Measurements from ENCODE around the gene MGAT1.
"Not testable (repeated sequence)": the region's sequence is repeated elsewhere in the genome, so short reads cannot be mapped to it uniquely, and the experiment has no call there.

MGAT1 gene

DNA sequence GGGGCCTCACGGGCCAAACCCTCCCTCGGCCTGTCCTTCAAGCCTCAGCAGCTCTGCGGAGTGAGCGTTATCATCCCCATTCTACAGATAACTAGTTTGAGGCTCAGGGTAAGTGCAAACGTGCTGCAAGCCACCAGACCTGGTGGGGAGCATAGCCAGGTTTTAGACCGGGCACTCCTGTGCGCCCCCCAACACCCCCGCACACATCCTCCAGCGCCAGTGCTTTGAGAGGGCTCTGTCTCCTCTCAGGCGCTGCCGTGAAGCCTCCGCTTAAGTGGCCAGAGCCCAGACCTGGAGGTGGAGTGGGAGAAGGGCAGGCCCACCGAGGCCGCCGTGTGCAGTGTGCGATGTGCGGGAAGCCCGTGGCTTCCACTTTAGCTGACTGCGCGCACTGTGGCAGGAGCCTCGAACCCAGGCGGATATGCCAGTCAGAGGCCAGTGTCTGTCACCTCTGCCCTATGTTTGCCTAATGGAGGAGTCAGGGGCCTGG is 1.6 kb upstream of the MGAT1 start:
- no peak for DNase-seq (ENCODE audit: low read depth)

DNA sequence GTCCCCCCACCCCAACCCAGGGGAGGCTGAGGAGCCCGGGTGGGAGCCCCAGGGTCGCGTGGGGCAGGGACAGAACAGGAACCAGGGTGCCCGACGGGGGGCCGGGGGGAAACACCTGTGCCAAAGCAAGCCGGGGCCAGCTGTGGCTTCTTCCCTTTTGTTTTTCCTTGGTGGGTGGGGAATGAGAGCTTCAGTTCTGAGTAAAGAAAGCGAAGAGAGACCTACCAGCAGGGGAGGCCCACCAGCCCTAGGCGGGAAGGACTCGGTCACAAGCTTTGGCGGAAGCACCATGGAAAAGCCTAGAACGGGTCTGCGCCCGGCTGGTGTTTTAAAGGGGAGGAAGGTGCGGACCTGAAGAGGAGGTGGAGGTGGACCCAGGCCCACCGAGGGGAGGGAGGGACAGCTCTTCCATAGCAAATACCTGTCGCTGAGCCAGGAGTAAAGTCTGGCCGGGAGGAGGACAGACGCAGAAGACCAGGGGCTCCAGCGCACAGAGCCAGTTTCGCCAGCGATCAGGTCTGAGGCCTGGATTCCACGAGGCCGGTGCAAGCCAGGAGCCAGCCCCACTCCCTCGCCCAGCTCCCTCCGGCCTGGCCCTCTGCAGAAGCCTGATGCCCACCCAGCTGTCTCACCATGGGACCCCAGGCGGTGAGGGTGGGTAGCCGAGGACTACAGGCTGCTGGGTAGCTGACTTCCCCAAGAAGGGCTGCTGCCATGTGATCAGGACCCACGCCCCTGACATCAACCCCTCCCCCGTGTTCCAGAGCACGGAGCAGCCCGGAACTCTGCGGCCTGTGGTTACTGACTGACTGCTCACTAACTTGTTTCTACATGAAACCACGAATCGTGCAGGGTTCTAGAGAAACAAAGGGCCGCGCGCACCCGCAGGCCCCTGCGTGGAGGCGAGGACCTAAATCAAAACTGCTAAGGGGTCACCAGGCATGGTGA is 849 bp upstream of the MGAT1 start:
- DNase-seq (ENCODE audit: low read depth): peak; percentile 76

DNA sequence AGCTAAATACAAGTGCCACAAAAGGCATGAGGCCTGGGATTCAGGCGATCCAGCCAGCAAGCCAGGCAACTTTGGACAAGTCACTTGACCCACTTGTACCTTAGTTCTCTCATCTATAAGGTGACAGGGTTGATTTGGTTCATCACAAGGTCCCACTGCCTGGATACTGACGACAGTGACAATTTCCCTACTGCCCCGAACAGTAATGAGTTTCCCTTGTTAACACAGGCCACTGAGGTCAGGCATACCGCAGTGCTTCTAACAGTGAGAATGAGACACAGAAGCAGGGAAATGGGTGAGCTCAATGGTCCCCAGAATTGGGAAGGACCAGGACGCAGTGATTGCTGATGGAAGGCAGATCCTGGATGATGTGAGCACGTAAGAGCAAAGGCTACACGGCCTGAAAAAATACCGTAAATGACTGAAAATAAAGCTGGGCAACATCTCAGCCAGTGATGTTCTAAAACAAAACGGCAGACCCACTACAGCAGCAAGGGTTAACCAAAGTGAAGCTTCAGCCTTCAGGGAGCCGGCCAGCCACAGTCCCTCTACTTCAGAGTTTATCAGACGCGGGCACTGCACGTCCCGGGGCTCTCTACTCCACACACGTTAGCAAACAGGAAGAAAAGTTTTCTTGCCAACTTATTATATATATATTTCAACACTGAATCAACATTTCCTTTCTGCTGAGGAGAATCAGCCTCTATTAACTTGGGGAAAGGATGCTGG is 846 bp downstream of the MGAT1 start:
- DNase-seq (ENCODE audit: low read depth): no peak

DNA sequence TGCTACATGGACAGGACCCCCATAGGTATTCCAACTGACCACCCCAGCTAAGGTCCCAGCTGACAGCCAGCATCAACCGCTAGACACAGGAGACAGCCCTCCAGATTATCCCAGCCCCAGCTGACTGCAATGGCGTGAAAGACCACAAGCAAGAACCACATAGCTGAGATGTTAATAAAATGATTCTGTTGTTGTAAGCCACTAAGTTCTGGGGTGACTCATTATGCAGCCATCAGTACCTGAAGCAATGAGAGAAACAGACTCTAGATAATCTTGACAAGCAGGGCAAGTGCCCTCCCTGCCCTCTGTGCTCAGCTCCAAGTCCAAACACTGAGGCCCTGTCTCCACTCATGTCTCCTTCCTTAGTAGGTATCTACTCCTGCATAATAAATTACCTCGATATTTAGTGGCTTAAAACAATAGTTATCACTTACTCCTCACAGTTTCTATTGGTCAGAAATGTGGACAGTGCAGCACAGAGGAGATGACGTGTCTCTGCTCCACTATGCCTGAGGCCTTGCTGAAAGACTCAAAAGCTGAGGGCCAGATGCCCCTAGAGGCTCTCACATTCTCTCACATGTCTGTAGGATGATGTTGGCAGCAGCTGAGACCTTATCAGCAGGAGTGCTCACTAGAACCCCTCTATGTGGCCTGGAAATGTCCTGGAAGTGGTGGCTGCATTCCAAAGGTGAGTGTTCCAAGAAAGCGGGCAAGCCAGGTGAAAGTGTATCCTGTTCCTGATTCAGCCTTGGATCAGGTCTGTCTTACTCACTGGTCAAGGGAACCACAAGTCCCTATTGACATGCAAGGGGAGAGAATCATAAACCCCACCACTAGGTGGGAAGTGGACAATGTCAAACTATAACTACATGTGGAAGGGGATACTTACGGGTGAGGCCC is 2.5 kb downstream of the MGAT1 start:
- DNase-seq (ENCODE audit: low read depth): no peak

DNA sequence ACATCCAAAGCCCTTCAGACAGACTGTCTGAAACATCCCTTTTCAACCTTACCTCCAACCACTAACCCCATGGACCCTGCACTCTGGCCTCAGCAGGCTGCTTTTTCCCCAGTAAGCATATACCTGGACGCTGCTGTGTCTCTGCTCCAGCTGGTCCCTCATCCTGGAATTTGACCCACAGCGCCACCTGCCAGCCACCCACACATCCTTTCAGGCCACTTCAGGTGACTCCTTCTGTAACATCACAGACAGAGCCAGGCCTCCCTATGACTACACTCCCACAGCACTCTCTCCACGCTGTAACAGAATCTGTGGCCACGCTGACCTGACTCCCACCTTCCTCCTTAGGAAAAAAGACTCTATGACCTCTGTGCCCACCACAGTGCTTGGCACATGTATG is 3.4 kb downstream of the MGAT1 start:
- DNase-seq (ENCODE audit: low read depth): no peak

DNA sequence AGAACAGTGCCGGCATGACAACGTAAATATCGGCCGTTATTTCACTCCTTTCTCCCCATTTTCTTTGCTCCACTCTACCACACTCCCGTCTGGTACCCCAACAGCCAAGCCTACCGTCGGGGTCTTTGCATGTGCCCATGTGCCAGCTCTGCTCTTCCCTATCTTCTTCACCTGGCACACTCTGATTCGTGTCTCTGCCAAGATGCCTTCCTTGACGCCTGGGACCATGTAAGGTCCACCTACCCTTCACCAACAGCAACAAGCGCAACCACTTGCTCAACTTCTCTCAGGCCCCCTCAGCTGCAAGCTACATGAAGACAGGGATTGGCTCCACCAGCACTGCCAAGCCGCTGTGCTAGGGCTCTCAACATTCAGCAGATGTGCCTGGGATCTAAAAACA is 4.4 kb downstream of the MGAT1 start:
- DNase-seq (ENCODE audit: low read depth): no peak

DNA sequence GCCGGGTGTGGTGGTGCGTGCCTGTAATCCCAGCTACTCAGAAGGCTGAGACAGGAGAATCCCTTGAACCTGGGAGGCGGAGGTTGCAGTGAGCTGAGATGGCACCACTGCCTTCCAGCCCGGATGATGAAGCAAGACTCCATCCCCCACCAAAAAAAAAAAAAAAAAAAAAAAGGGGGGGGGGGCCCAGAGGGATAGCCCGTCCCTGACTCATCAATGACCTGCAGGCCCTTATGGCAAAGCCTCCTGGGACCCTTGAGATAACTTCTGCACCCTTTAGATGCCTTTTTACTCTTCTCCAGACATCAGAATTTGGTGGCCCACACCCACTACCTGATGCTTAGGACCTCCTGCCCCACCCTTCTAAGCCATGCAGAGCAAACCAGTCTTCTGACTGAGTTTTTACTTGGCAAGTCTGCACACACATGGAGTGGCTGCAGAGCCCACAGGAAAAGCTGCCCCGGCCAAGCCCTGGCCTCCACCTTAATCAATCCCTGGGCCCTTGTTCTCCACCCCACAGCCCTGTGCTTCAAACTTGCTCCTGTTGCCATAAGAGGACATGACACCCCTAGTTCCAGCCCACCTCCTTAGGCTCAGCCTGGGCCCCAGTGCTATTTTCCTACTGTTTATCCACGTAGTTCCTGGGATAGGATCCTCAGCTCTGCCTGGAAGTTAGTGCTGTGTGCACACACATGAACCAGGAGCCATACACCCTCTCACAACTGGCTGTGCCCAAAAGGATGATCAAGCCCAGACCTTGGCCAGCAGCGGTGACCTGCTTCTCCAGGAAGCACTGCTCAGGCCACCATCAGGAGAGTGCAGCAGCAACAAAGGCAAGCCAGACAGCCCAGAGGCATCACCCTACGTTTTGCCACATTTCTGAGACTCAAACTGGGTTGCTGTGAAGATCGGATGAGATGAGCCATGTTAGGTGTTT is 5.1 kb downstream of the MGAT1 start:
- DNase-seq (ENCODE audit: low read depth): no peak

DNA sequence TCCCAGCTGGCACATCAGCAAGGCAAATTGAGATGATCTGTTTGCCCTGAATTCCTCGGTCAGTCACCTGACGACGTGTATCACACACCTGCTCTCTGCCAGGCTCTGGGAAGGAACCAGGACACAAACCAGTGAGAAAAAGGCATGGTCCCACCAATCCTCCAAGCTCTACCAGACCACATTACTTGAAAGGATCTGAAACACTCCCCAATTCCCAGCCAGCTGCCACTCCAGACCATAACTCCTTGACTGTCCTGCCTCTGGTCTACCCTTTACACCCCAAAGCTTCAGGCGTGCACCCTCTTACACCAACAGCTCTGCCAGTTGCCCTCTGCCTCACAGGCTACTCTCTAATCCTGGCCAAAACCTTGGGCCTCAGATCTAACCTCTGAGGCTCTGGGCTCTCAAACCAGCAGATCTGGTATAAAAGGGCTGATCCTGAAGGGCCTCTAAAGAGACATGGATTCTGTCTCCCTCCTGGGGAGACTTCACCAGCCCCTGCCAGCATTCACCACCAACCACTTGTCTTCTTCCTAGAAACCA is 6.8 kb downstream of the MGAT1 start:
- DNase-seq (ENCODE audit: low read depth): no peak

DNA sequence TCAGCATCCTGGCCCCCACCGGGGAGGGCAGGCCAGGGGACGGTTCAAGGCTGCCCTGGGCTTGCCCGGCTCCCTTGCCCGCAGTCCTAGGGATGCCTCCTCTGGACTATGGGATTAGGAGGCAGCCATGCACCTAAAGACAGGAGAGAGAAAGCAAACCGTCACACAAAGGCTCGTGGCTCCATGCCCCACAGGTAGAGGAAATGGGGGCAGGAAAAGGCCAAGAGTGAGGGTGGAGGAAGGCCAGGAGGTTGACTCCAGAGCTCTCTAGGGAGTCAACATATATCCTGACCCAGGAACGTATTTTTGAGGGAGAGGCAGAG is 9.7 kb downstream of the MGAT1 start:
- DNase-seq (ENCODE audit: low read depth): no peak

DNA sequence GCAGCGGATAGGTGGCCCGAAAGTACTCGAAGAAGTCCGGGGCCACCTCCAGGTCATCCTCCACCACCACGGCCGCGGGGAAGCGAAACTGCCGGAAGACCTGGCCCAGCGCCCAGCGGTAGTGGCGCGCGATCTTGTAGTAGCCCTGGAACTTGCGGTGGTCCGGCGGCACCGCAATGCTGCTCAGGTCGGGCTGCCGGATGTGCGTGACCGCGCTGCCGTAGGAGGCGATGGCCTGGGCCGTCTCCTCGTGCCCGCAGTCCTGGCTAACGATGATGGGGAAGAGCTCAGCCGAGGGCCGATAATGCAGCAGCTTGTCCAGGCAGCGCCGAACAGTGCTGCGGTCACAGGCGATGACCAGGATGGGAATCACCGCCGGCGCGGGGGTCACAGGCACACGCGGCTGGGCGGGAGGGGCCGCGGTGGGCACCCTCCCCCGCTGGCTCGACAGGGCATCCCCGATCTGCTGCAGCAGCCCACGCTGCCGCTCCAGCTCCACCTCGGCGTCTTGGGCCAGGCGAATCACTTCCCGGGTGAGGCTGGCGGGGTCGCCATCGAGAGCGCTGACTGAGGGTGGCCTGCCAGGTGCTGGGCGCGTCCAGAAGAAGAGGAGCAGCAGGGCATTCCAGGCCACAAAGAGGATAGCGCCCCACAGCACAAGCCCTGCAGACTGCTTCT is 10.2 kb downstream of the MGAT1 start:
- no peak for DNase-seq (ENCODE audit: low read depth)

DNA sequence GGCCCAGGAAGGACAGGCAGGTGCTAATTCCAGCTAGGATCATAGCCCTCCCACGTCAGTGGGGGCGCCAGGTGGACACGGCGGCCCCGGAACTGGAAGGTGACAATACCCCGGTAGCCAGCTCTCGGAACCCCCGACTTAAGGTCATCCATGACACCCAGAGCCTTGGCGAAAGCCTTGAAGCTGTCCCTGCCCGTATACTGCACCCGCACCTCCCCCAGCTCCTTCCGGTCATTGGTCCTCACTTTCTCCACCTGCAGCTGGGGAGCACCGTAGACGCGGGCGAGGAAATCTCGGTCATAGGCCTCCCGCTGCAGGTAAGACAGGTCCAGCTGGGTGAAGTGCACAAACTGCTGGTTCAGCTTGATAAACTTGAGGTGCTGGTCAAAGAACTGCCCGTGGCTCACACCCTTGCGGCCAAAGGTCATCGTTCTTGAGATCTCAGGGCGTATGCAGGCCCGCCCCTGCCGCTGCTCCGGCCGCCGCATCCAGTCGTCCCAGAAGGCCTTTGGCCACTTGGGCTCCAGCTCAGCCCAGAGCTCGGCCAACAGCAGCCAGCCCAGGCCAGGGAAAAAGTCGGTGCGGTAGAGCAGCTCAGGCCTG is 10.9 kb downstream of the MGAT1 start:
- DNase-seq (ENCODE audit: low read depth): no peak

DNA sequence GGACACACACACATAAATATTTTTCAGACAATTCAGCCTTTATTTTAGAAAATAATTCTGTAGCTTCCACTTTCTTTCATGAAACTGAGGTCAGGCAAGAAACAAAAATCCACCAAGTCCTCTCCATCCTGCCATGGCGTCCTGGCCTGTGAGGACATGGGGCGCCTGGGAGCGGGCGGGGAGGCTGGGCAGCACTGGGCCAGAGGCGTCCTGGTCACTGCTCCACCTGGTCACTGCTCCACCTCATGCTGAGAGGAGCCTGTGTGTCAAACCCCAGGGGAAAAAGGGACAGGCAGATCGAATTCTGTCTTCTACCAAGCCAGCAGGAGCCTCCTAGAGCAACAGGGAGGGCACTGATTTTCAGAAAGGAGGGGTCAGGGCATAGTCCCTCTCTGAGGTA is 12.1 kb downstream of the MGAT1 start:
- no peak for DNase-seq (ENCODE audit: low read depth)

DNA sequence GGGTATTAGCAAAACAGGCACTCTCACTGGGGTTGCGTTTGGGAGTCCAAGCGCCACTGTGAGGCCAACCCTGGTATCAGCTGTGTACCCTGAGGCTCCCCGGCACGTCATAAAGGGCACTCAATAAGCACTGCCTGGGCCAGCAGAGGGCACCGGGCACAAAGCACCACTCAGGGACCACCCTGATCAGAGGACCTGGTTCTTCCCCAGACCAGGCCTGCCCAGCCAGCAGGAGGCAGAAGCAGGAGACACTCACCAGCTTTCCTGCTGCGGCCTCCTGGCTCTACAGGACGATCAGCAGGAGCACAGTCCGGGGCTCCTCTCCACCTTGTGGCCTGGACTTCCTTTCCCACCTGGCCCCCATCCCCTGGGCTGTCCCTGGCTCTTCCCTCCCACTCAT is 12.6 kb downstream of the MGAT1 start:
- no peak for DNase-seq (ENCODE audit: low read depth)

DNA sequence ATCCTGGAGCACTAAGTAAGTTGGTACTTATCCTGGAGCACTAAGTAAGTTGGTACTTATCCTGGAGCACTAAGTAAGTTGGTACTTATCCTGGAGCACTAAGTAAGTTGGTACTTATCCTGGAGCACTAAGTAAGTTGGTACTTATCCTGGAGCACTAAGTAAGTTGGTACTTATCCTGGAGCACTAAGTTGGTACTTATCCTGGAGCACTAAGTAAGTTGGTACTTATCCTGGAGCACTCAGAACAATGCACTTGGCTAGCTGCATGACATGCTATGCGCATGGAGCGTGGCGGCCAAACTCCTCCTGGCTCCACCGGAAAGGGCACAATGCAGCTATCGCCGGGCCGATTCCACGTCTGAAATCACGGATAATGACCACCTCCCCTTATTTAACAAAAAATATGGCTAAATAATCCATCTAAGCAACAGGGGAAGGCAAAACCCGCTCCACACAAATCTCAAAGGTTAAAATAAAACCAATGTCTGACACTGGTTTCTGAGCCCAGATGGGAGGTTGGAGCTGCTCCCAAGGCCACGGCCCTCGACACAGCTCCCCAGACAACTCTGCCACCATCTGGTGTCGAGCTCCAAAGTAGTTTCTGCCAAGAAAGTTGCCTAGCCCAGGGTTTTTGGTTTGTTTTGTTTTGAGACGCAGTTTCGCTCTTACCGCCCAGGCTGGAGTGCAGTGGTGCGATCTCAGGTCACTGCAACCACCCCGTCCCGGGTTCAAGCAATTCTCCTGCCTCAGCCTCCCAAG is 13.8 kb downstream of the MGAT1 start:
- DNase-seq (ENCODE audit: low read depth): not testable (repeated sequence)

DNA sequence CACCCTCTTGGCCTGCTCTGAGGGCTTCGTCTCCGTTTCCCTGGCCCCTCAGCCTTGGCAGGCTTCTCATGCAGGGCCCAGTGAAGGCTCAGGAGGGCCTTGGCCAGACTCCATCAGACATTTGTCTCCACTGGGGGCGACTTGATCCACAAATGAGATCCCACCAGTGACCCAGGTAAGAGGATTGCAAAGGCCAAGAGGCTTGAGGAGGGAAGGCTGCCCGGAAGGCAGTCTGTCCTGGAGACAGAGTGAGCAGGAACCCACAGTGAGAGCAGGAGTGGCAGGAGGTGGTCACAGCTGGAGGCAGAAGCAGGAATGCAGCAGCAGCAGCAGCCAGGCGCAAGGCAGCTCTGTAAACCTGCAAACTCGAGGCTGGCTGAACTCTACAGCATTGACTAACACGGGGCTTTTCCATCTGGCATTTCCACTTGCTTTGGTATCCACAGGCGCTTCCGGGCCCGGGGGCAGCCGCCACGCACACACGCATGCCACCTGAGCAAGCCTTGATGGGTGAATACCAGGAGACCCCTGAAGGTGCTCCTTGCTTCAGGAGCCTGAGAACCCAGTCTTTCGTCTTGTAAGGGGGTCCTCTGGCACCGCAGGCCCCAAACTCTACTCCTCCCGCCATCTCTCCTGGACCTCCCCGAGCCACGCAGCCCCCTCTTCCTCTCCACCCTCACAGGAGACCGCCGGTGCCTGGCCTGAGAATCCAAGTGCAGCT is 14.7 kb downstream of the MGAT1 start:
- DNase-seq (ENCODE audit: low read depth): no peak

DNA sequence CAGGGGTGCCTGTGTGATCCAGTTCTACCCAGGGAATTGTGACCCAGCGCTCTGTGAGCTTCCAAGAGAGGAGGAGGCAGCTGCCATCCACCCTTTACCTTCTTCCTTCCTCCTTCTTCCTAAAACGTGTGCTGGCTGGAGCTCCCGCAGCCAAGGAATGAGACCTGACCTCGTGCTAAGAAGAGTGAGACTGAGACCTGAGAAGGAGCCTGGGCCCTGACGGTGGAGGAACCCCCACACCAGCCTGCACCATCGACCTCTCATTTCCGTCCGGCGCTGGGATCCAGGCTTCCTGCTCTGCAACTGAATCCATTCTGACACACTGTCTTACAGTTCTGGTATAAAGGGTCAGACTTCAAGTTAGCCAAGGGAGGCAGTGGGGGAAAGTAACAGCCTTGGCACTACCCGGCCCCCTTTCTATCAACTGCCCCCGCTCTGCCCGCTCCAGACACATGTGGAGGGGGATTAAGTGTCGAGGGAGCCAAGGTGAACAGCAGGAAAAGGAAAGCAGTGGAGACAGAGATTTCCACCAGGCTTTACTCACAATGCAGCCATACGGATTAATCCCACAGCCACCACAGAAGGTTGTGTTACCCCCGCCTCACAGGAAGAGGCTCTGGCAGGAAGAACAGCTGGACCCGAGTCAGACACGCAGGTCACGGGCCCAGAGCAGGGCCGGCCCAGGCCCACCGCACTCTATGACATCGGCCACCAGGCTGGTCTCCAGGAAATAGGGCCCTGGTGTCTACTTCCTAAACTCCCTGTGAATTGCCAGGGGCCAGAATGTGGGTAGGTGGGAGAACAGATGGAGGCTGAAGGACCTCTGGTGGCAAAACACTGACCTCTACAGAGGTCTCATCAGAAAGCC is 15.8 kb downstream of the MGAT1 start:
- no peak for DNase-seq (ENCODE audit: low read depth)

DNA sequence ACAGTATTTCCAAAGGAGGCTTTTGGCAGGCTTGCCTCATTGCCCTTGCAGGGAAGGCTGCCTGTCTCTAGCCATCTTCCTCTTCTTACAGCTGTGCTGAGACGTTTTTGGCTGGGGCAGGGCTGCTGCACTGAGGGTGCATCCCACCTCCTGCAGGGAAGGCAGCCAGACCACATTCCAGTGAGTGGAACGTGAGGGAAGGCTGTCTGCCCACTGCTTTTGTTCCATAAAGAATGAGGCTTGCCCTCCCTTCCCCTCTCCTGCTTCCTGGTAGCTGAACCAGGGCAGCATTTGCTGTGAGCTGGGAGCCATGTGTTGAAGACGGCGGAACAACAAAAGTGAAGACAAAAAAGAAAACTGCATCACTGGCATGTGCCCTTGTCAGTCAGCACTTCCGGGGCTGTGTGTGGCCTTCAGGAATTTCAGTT is 16.8 kb downstream of the MGAT1 start:
- DNase-seq (ENCODE audit: low read depth): no peak

Measured in stimulated activated CD4-positive, alpha-beta T cell treated with anti-CD3 and anti-CD28 coated beads, Interleukin-2, amount 100 ng/mL, for 4 hours (primary cell).